NCI-H1417 (cell line): ENCODE data around the gene BABAM2.
"Not testable (repeated sequence)": the region's sequence is repeated elsewhere in the genome, so short reads cannot be mapped to it uniquely, and the experiment has no call there.

ENCODE experiments used
- DNase-seq, 3 experiments: peaks; one replicate each; lab custom pipeline; 2025; lab: John Stamatoyannopoulos, UW

The BABAM2 gene

DNA sequence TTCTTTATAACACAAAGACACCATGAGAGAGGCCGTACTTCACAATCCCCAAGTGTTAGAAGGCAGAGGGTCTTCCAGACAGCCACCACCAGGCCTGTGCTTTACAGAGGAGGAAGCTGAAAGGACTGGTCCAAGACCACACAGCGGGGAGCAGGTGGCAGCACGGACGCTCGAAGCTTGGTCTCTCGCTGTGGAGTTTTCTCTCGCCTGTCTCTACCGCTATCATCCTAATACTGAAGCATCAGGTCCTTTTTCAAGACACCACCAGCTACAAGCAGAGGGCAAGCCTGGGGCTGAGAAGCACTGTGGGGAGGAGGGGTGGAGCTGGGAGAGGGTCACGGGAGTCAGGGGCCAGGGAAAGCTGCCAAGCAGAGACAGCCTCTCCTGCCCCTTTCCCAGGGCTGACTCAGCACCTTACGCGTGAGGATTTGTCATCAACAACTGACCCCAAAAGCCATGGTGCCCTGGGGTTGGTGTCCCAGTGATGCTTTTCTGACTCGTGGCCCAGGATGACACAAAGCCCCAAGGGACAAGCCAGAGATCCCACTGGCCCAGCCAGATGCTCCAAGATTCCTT is 470.3 kb downstream of the BABAM2 start:
- DNase-seq, result no peak

GRCh38 chr2:28361991-28362710 is 471.6 kb downstream of the BABAM2 start:
- no peak for DNase-seq

- DNase-seq, result no peak
Observed at GRCh38 chr2:28362991-28363521, 472.5 kb downstream of the BABAM2 start.

- DNase-seq, result no peak
Observed at GRCh38 chr2:28363686-28364280, 473.3 kb downstream of the BABAM2 start.

GRCh38 chr2:28364610-28365009 is 474.1 kb downstream of the BABAM2 start:
- no peak for DNase-seq

DNA sequence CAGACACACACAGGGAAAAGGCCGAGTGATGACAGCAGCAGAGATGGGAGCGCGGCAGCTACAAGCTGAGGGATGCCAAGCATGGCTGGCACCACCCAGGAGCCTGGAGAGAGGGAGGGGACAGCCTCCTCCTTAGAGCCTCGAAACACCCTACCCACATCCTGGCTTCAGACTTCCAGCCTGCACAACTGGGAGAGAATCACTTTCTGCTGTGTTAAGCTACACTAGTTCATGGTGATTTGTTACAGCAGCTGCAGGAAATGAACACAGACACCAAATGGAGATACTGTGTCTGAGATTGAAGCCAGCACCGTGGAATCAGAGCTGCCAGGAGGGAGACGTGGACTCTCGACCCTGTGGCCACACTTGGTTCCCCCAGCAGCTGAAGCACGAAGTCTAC is 474.6 kb downstream of the BABAM2 start:
- DNase-seq, result no peak

GRCh38 chr2:28366149-28366495 is 475.6 kb downstream of the BABAM2 start:
- DNase-seq, result no peak

GRCh38 chr2:28366496-28367282 is 476.2 kb downstream of the BABAM2 start:
- DNase-seq, result no peak

- DNase-seq, result no peak
Observed at GRCh38 chr2:28367667-28368356, 477.3 kb downstream of the BABAM2 start.

DNA sequence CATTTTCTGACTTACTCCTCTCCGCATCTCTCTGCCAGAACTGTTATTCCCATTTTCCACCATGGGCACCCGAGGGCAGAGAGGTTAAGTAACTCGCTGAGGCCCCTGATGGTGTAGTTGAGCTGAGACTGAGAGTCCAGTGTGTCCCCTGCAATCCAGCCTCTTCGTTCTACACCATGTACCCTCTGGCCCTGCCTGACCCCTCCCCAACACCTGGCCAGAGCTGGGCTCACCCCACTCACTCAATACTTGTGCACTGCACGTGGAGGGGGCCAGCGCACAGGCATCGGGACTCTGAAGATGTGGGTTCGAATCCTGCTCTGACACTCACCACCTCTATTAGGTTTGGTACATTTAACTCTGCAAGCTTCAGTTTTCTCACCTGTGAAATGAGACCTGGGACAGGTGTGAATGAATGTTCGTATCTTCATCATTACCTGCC is 477.8 kb downstream of the BABAM2 start:
- no peak for DNase-seq

DNA sequence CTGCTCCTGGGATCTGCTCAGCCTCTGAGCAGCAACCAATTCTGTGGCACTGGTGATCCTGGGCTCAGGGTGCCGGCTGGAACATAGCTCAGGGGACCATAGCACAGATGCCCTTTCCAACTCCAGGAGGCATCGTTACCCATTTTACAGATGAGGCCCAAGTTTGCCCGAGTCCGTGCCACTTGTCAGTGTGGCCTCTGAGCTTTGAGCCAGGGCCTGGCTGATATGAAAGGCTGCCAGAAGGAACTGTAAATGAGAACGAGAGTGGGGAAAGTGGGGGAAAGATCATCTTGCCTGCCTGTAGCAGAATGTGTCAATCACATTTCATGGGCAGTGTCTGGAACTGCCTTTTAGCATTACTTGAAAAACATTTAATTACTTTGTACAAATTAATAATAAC is 478.8 kb downstream of the BABAM2 start:
- DNase-seq, result no peak

DNA sequence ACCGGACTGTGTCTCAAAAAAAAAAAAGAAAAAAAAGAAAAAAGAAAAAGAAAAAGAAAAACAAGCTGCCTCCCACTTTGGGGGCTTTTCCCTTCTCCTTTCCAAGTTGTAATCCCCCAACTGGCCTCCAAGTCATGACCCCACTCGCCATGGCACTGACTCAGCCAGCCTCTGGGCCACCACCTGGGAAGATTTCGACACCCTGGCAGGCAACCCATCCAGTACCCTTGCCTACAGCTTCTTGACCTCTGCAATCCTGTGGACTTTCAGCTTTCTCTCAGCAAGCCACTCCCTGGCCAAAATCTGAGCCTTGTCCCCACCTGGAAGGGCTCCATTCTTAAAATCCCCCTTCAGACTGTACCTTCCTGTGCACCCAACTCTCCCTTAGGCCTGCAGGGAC is 479.8 kb downstream of the BABAM2 start:
- no peak for DNase-seq

- not testable (repeated sequence) for DNase-seq
Observed at GRCh38 chr2:28371728-28372127, 481.2 kb downstream of the BABAM2 start.

- DNase-seq, result no peak
Observed at GRCh38 chr2:28373854-28374253, 483.3 kb downstream of the BABAM2 start.

DNA sequence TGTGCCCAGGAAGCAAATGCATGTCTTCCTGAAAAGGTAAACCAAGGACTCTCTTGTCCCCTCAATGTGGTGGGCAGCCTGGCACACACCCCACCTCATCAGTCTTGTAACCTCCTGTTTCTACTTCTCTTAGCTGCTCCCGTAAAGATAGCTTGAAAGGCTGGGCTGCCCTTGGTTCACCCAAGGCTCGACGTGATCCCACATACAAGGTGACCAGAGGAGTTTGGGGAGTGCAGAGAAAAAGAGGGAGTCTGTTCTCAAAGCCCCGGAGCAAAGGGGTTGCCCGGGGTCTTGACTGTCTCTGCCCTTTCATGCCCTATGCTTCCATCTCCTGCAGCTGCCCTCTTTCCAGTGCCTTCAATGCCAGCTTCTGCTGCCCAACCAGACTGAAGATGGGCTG is 483.8 kb downstream of the BABAM2 start:
- no peak for DNase-seq

DNA sequence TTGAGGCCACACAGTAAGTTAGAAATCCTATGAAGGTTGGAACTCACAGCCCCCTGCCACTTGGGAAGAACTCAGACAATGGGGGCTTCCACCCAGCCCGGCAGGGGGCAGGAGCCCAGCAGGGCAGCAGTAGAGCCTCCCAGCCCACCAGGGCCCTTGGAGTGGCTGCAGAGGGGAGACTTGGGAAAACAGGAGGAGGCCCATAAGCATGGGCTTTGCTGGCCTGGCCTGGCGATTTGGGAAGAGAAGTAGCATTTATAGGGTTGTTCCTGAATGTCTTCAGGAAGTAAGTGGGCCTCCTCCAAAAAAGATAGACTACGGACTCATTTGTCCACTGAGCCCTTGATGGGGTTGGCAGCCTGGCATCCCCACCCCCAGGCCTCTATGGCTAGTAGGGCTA is 484.7 kb downstream of the BABAM2 start:
- no peak for DNase-seq

- DNase-seq, result no peak
Observed at GRCh38 chr2:28375742-28376631, 485.5 kb downstream of the BABAM2 start.

DNA sequence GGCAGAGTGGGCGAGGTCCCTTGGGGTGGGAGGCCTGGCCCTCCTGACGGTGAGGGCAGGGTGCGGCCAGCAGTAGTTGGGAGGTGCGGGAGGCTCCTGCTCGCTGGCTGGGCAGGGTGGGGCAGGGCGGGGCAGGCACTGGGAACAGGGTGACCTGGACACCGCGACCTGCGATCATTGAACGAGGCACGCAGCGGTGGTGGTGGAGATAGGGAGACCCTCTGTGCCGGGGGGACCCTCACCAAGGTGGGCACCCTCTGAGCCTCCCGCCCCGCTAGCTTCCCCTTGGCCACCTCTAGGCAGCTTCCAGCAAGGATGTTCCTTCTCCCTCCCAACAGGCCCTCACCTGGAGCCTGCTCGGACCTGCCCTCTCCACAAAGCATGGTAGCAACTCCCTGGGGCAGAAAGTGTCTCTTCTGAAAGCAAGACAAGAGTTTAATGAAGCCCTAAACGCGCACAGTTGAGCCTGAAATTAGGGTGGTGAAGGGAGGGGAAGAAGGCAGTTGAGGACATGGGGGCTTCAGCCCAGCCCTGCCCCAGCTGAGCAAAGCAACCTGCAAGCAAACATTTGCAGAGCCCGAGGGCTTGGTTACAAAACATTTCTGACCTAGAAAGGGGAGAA is 486.8 kb downstream of the BABAM2 start:
- DNase-seq, result peak in 1 of 3 experiments; percentile 32

DNA sequence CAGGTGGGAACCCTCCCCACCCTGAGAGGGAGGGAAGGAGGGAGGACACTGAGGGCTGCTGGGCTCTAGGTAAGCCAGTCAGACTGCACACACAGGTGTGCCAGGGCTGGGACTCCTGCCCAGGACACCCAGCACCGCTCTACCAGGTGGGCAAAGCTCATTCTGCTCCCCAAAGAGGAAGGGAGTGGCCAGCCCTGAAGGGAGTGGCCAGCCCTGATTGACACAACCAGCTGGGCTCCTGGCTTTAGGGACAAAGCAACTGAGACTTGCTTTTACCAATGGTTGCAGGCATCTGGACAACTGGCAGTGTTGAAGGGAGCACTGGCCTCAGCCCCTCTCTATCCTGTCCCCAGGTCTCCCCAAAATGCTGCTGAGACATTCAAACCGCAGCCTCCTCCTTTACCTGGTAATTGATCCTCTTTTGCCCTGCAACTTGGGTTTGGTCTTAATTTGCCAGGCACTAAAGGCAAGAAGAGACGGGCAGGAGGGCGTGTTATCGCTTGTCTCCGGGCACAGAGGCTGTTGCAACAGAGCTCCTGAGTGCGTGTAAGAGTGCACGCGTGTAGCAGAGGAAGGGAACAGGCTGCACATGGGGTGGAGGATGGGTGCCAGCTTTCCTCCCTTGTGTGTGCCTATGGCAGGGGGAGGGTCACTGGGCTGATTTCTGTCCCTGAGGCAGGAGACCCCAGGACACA is 487.6 kb downstream of the BABAM2 start:
- DNase-seq, result peak in 2 of 3 experiments; percentile 35 to 39
